Left lung (tissue), 10 donors: ENCODE data around the gene PMPCA. TPM values are rescaled to one million over a fixed set of nuclear protein-coding genes. Genes with fewer than 3 reads are reported as not detected.

ENCODE experiments used
- ATAC-seq: fragments of 200-7000 bp; cut with Tn5 transposase; one replicate; pipeline ENCODE4 v1.9.1; 2020; ENCODE audit warnings: moderate library complexity
- DNase-seq, 4 donors: peaks; one replicate each; pipeline ENCODE4 v3.0.0-alpha.2; 2013 to 2020
- H3K27ac ChIP-seq, 2 donors: fragments of 200-600 bp; sonication (generic) in 1 of 2; one replicate each; pipeline versions ENCODE4 v1.5.0 to v1.8.0; 2020 to 2021
- H3K27me3 ChIP-seq, 2 donors: fragments of 200-600 bp; sonication (generic) in 1 of 2; one replicate each; pipeline versions ENCODE4 v1.5.0 to v1.8.0; 2020 to 2021
- H3K36me3 ChIP-seq, 2 donors: fragments of 200-600 bp; sonication (generic) in 1 of 2; one replicate each; pipeline versions ENCODE4 v1.5.0 to v1.8.0; 2020 to 2021
- H3K4me1 ChIP-seq, 2 donors: fragments of 200-600 bp; one replicate each; pipeline ENCODE4 v1.8.0; 2021
- H3K4me3 ChIP-seq, 2 donors: fragments of 200-600 bp; sonication (generic) in 1 of 2; one replicate each; pipeline versions ENCODE4 v1.5.0 to v1.8.0; 2020 to 2021; ENCODE audit warnings: mild to moderate bottlenecking in 1 of 2
- H3K9me3 ChIP-seq, 2 donors: fragments of 200-600 bp; sonication (generic) in 1 of 2; one replicate each; pipeline versions ENCODE4 v1.5.0 to v1.8.0; 2020 to 2021
- CTCF ChIP-seq, 2 donors: fragments of 200-600 bp; sonication (generic) in 1 of 2; IDR thresholded peaks; one replicate each; pipeline versions ENCODE4 v1.5.0 to v1.8.0; 2021; ENCODE audit warnings: antibody characterized with exemption in 2 of 2
- intact Hi-C, 2 donors: fragments of 100-400 bp; cut with DNase I; formaldehyde crosslinking; loops; one replicate each; pipeline versions ENCODE4 v1.11.2 to v1.14.2; 2022
- polyA plus RNA-seq, 6 donors: library from polyadenylated mRNA; unstranded; fragments of 120-200 nt; gene quantifications; one replicate each; pipeline ENCODE4 v1.2.1, GENCODE V29; 2013; ENCODE audit not compliant: insufficient read length in 6 of 6
- total RNA-seq, 2 donors: library from RNA; stranded (reverse); fragmentation: NEBNext Ultra II Directional; extraction: Animal tissue kit (Norgen Biotek cat#: 25700); gene quantifications; one replicate each; pipeline ENCODE4 v1.2.1, GENCODE V29; 2021
- donor health status: DM: no; HTN: yes; CAD: no.
- donor health status: DM: no; HTN: no; CAD: no.

PMPCA gene
- total and polyA plus RNA-seq, 8 donors: 44.7 to 59.5 (median 53.1) TPM

- intact Hi-C loops: no loop called here
- no peak overlapping the region for H3K4me3 ChIP-seq
- peaks cover 0 to 59% of the 10 kb centered on the region in 2 donors for H3K36me3 ChIP-seq
- DNase-seq (no peak), ATAC-seq (no peak)
- peaks cover 16 to 26% of the 10 kb centered on the region in 2 donors for H3K4me1 ChIP-seq
- H3K9me3 ChIP-seq: no peaks in the 10 kb centered on the region
- no peaks in the 10 kb centered on the region for H3K27me3 ChIP-seq
- H3K27ac ChIP-seq: no peak overlapping the region
- TF ChIP-seq CTCF (IDR thresholded peaks at IDR 0.05): no peak
Measured at GRCh38 chr9:136398286-136398685, 12.2 kb upstream of the PMPCA start.

- H3K4me1 ChIP-seq: peaks cover 16 to 26% of the 10 kb centered on the region in 2 donors
- H3K27me3 ChIP-seq: no peaks in the 10 kb centered on the region
- H3K36me3 ChIP-seq: peaks cover 0 to 59% of the 10 kb centered on the region in 2 donors
- no peak for TF ChIP-seq CTCF (IDR thresholded peaks at IDR 0.05)
- peak overlapping the region in 1 of 2 donors; percentile 57 for H3K27ac ChIP-seq
- peak; percentile 8 for ATAC-seq
- H3K4me3 ChIP-seq: peak overlapping the region; percentile 98
- intact Hi-C loops: no loop called here
- no peaks in the 10 kb centered on the region for H3K9me3 ChIP-seq
- DNase-seq: peak in 2 of 4 donors; percentile 35 to 85
Measured at GRCh38 chr9:136399176-136400037, 11.1 kb upstream of the PMPCA start.

GRCh38 chr9:136400038-136400834 lies 10.2 kb upstream of the PMPCA start, which contains the start of gene SNAPC4:
TSS of gene SNAPC4 (minus strand) at chr9:136400170. CDS start at chr9:136398428, 1,742 bp downstream.
- Histone ChIP-seq H3K36me3 (peaks cover 0 to 59% of the 10 kb centered on the region in 2 donors), H3K4me3 (peak within 1 kb of the TSS; percentile 98), H3K27me3 (no peaks in the 10 kb centered on the region), H3K4me1 (peaks cover 16 to 26% of the 10 kb centered on the region in 2 donors), H3K9me3 (no peaks in the 10 kb centered on the region), H3K27ac (peak within 1 kb of the TSS in 1 of 2 donors; percentile 57)
- DNase-seq: peak; percentile 80 to 98 (median 90)
- ATAC-seq: peak; percentile 98
- intact Hi-C loops: no loop called here
- peak; percentile 91 to 97 for TF ChIP-seq CTCF (IDR thresholded peaks at IDR 0.05)

GRCh38 chr9:136401173-136401922 lies 9.1 kb upstream of the PMPCA start:
- no peak for TF ChIP-seq CTCF (IDR thresholded peaks at IDR 0.05)
- intact Hi-C loops: no loop called here
- Histone ChIP-seq H3K27me3 (no peaks in the 10 kb centered on the region), H3K27ac (no peak overlapping the region), H3K36me3 (peaks cover 0 to 59% of the 10 kb centered on the region in 2 donors), H3K4me1 (peaks cover 16 to 26% of the 10 kb centered on the region in 2 donors), H3K4me3 (no peak overlapping the region), H3K9me3 (no peaks in the 10 kb centered on the region)
- ATAC-seq (no peak), DNase-seq (peak in 1 of 4 donors; percentile 25)
